Measurements from ENCODE around the gene ANKRD31.

ANKRD31 gene

DNA sequence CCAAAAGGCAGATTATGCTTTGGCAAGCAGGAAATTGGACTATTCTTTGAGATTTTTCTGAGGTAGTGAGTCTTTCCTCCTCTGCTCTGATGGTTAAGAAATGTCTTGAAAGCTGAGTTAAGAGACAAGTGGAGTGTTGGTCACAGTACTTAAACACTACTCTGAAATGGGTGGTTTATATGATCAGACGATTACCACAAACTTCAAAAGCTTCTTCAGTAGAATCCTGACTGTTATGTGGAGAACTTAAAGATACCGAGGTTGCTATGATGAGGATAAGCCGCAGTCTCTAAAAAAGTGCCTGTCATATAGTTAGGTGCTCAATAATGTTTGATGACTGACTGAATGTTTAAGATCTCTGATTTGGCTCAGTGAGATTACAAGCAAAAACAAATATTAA lies 208.6 kb downstream of the ANKRD31 start:
- DNase-seq: no peak

DNA sequence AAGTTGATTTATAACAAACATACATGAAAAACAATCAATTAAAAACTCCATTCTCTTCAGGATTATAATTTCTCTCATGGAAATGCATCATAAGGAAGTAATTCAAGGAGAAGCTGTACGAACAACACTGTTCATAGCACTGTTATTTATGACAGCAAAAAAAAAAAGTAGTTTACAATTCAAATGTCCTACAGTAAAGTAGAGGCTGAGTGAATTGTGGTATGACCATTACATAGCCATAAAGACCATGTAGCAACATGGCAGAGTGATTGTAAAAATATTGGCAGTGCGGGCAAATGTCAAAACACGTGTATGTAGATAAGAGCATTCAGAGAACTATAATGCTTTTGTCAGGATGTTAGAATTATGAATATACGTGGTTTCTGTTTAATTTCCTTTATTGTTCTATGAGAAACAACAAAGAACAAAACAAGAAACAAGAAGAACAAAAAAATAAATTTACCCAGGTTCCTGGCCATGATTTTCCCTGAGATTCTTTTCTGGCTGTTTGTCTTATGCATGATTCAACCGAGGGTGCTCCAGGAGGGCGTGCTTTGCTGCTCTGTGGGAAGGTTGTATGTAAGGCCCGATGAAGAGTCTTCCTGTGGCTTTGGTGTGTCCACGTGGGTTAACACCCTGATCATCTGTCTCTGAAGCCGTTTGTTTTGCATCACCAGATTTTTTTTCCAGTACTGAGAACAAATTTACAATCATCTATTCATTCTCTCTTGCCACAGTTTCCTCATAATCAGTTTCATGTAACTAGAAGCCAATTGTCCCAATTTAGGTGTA lies 213.1 kb downstream of the ANKRD31 start:
- DNase-seq: no peak

GRCh38 chr5:75021800-75022199 lies 214.9 kb downstream of the ANKRD31 start:
- no peak for DNase-seq

DNA sequence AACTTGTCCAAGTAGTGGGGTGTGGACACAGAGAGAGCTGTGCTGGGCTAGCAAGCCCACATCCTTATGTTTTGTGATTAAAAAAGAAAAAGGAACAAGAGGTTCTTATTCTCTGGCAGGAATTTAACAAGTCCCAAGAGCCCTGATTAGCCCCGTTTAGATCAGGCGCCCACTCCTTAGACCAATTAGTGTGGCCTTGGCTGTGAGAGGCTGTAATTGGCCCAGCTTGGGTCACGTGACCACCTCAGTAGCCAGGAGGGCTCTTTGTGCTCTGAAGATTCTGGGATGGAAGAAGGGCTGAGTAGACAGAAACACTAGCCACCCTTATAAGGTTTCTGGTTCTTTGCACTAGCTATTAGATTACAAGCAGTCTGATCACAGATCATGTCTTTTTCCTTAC lies 215.5 kb downstream of the ANKRD31 start:
- peak; percentile 21 for DNase-seq

GRCh38 chr5:75020016-75020656 lies 216.5 kb downstream of the ANKRD31 start:
- DNase-seq: no peak

DNA sequence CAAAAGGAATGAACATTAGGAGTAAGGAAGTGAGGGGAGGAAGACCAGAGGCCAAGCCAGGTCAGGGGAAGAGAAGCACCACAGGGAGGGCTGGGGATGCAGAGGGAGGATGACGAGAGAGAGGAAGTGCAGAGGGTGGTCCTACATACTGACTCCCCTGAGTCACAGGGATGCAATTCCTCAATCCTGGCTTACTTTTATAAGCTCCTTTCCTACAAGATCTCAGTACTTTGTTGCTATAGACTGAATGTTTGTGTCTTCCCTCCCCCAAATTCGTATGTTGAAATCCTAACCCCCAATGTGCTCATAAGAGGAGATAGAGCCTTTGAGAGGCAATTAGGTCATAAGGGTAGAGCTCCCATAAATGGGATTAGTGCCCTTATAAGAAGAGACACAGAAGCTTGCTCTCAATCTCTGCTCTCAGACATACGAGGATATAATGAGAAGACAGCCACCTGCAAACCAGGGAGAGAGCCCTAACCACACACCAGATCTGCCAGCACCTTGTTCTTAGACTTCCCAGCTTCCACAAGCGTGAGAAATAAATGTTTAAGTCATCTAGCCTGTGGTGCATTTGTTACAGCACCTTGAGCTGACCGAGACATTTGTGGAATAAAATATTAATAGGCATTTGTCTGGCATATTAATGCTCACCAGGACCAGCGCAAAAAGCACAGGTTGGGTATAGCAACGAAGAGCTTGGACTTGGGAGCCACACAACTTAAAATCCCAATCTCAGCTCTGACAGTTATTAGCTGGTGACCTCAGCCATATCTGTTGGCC lies 217.7 kb downstream of the ANKRD31 start:
- no peak for DNase-seq
